A549 (cell line): ENCODE measurements around the gene FAM219A. TPM values are rescaled to one million over a fixed set of nuclear protein-coding genes. Genes with fewer than 3 reads are reported as not detected.

Experiments used
- ATAC-seq, 2 experiments: fragments of 200-7000 bp in 1 of 2; fragments of >200 bp in 1 of 2; cut with Nextera tagmentation in 1 of 2; cut with Tn5 transposase in 1 of 2; 3 replicates each; pipeline versions ENCODE4 v1.8.0 to v1.9.1; 2018 to 2020; ENCODE audit warnings: mild to moderate bottlenecking in 1 of 2, moderate library complexity in 1 of 2
- CTCF ChIA-PET: fragments of 300-600 bp; sonication (Branson Sonifier 250); formaldehyde crosslinking; extraction: SDS; loops from one replicate; lab custom pipeline; 2021; ENCODE audit warnings: antibody characterized with exemption, inconsistent platforms; lab: Yijun Ruan, JAX
- POLR2A ChIA-PET: fragments of 350-600 bp; formaldehyde crosslinking; extraction: SDS; loops from one replicate; lab custom pipeline; 2021; ENCODE audit warnings: antibody characterized with exemption, inconsistent platforms; lab: Yijun Ruan, JAX
- DNase-seq, 2 experiments: peaks; one replicate each; pipeline versions ENCODE4 v3.0.0 to v3.0.0-alpha.2; 2011 to 2016; ENCODE audit warnings: low read depth in 1 of 2, low spot score in 1 of 2
- FAIRE-seq: peaks from 2 replicates; lab custom pipeline; 2011; peaks lifted over from hg19 to GRCh38; lab: Jason Lieb, UNC
- H3K27ac ChIP-seq, 2 experiments: fragments of >200 bp; sonication (Bioruptor Twin); formaldehyde crosslinking; 3 replicates each; pipeline ENCODE4 v1.5.1; 2016 to 2017
- H3K4me1 ChIP-seq: fragments of >200 bp; sonication (Bioruptor Twin); formaldehyde crosslinking; 3 replicates; pipeline ENCODE4 v1.6.1; 2016
- H3K4me2 ChIP-seq: fragments of >200 bp; sonication (Bioruptor Twin); formaldehyde crosslinking; 3 replicates; pipeline ENCODE4 v1.6.1; 2016
- H3K4me3 ChIP-seq: fragments of >200 bp; sonication (Bioruptor Twin); formaldehyde crosslinking; 3 replicates; pipeline ENCODE4 v1.5.1; 2016
- H3K9me3 ChIP-seq: fragments of >200 bp; sonication (Bioruptor Twin); formaldehyde crosslinking; 3 replicates; pipeline ENCODE4 v1.6.1; 2016
- BHLHE40 ChIP-seq: IDR thresholded peaks from 2 replicates; pipeline ENCODE4 v1.6.1; 2012; ENCODE audit warnings: low read depth, low read length, inconsistent platforms
- CBX8 ChIP-seq: fragments of 200-600 bp; sonication (generic); IDR thresholded peaks from 2 replicates; pipeline ENCODE4 v1.6.1; 2016
- CHD2 ChIP-seq: fragments of 150-350 bp; IDR thresholded peaks from 2 replicates; pipeline ENCODE4 v1.6.1; 2014; ENCODE audit warnings: low read length; ENCODE audit not compliant: partially characterized antibody
- CHD4 ChIP-seq: fragments of 200-600 bp; sonication (generic); IDR thresholded peaks from 2 replicates; pipeline ENCODE4 v1.6.1; 2016; ENCODE audit warnings: antibody characterized with exemption, mild to moderate bottlenecking, borderline replicate concordance
- CTCF ChIP-seq: fragments of >200 bp; sonication (Bioruptor Twin); formaldehyde crosslinking; IDR thresholded peaks from 3 replicates; pipeline ENCODE4 v1.5.1; 2016
- EHF ChIP-seq: fragments of 250-450 bp; sonication (Bioruptor Pico); IDR thresholded peaks from 2 replicates; pipeline ENCODE4 v1.5.0; 2020; ENCODE audit warnings: mild to moderate bottlenecking
- EHMT2 ChIP-seq: fragments of 200-600 bp; sonication (generic); IDR thresholded peaks from 2 replicates; pipeline ENCODE4 v1.6.1; 2016; ENCODE audit warnings: antibody characterized with exemption, low read depth, mild to moderate bottlenecking, moderate library complexity
- ELK1 ChIP-seq: fragments of 150-350 bp; IDR thresholded peaks from 2 replicates; pipeline ENCODE4 v1.6.1; 2014; ENCODE audit warnings: low read depth, mild to moderate bottlenecking, low read length
- FOSB ChIP-seq: fragments of 250-450 bp; sonication (Bioruptor Pico); IDR thresholded peaks from 2 replicates; pipeline ENCODE4 v1.5.0; 2020; ENCODE audit warnings: mild to moderate bottlenecking, moderate library complexity
- FOSL2 ChIP-seq, 2 experiments: fragments of 450-650 bp in 1 of 2; fragments of >200 bp in 1 of 2; sonication (Bioruptor Twin) in 1 of 2; formaldehyde crosslinking; IDR thresholded peaks; 2 replicates each; pipeline versions ENCODE4 v1.5.0 to v1.6.1; 2016 to 2020; ENCODE audit warnings: mild to moderate bottlenecking in 1 of 2, moderate library complexity in 1 of 2
- GATA3 ChIP-seq: IDR thresholded peaks from 2 replicates; pipeline ENCODE4 v1.6.1; 2012; ENCODE audit warnings: borderline replicate concordance
- HDAC2 ChIP-seq: fragments of 200-600 bp; sonication (generic); IDR thresholded peaks from 2 replicates; pipeline ENCODE4 v1.6.1; 2016
- HES2 ChIP-seq: fragments of >200 bp; sonication (Bioruptor Twin); formaldehyde crosslinking; IDR thresholded peaks from 2 replicates; pipeline ENCODE4 v1.6.1; 2016
- HOXB13 ChIP-seq: fragments of 250-450 bp; sonication (Bioruptor Pico); IDR thresholded peaks from 2 replicates; pipeline ENCODE4 v1.5.0; 2020; ENCODE audit warnings: low read depth, mild to moderate bottlenecking, moderate library complexity
- JUN ChIP-seq, 2 experiments: fragments of >200 bp; sonication (Bioruptor Twin); formaldehyde crosslinking; IDR thresholded peaks; 2 replicates in 1 of 2; 3 replicates in 1 of 2; pipeline ENCODE4 v1.6.1; 2016 to 2017
- KDM1A ChIP-seq: fragments of 200-600 bp; sonication (generic); IDR thresholded peaks from 2 replicates; pipeline ENCODE4 v1.6.1; 2016; ENCODE audit warnings: low read depth, mild to moderate bottlenecking
- NR3C1 ChIP-seq: fragments of >200 bp; sonication (Bioruptor Twin); formaldehyde crosslinking; IDR thresholded peaks from 3 replicates; pipeline ENCODE4 v1.6.1; 2017
- PBX3 ChIP-seq: IDR thresholded peaks from 2 replicates; pipeline ENCODE4 v1.6.1; 2012
- PHF8 ChIP-seq: fragments of 200-600 bp; sonication (generic); IDR thresholded peaks from 2 replicates; pipeline ENCODE4 v1.6.1; 2016; ENCODE audit warnings: low read depth, mild to moderate bottlenecking, antibody characterized with exemption, moderate library complexity, borderline replicate concordance
- RAD21 ChIP-seq, 2 experiments: fragments of >200 bp in 1 of 2; sonication (Bioruptor Twin) in 1 of 2; formaldehyde crosslinking in 1 of 2; IDR thresholded peaks in 1 of 2; conservative IDR thresholded peaks in 1 of 2; 2 replicates in 1 of 2; 3 replicates in 1 of 2; pipeline ENCODE4 v1.6.1; 2012 to 2018; ENCODE audit warnings: inconsistent platforms in 1 of 2
- RNF2 ChIP-seq: fragments of 200-600 bp; sonication (generic); IDR thresholded peaks from 2 replicates; pipeline ENCODE4 v1.6.1; 2016; ENCODE audit warnings: low read depth, mild to moderate bottlenecking, antibody characterized with exemption, moderate library complexity, borderline replicate concordance
- SMC3 ChIP-seq: fragments of >200 bp; sonication (Bioruptor Twin); formaldehyde crosslinking; IDR thresholded peaks from 3 replicates; pipeline ENCODE4 v1.6.1; 2018; ENCODE audit warnings: inconsistent platforms
- TFCP2L1 ChIP-seq: fragments of 250-450 bp; sonication (Bioruptor Pico); IDR thresholded peaks from 2 replicates; pipeline ENCODE4 v1.5.0; 2021; ENCODE audit warnings: mild to moderate bottlenecking
- TP53 ChIP-seq: fragments of 250-450 bp; sonication (Bioruptor Pico); IDR thresholded peaks from 2 replicates; pipeline ENCODE4 v1.5.0; 2021; ENCODE audit warnings: mild to moderate bottlenecking, moderate library complexity
- WGBS: methylation state at CpG from one replicate; pipeline ENCODE4 v1.1.6; 2017; ENCODE audit errors: missing lambda C conversion rate; 5-methylcytosine and 5-hydroxymethylcytosine counted together
- polyA plus RNA-seq, 4 experiments: library from polyadenylated mRNA; depleted of rRNA in 3 of 4; stranded (reverse); fragments of >200 nt; fragmentation: RNase III in 1 of 4; extraction: RNeasy Plus Mini Kit Qiagen cat#74134 plus additional on column Dnase treatment in 1 of 4; gene quantifications; 2 replicates in 3 of 4; 3 replicates in 1 of 4; pipeline ENCODE4 v1.2.3, GENCODE V29; 2011 to 2017

Gene FAM219A
- polyA plus RNA-seq, 2 of the 4 experiments (the other 2 are of a cell fraction) = 8.1 to 15.3 TPM

- ChIA-PET CTCF (interaction anchor here (0.8 to 4.4 kb wide), 11 partner anchors 26 to 202 kb away, joined by 3 to 65 read pairs (median 34); partner anchors contain the start of gene MYORG), POLR2A (interaction anchor here (0.5 kb wide), 1 partner anchor 367 kb away, joined by 3 read pairs; no protein-coding TSS in a partner anchor)
- Histone ChIP-seq H3K9me3 (no peaks in the 10 kb centered on the region), H3K4me3 (no peak overlapping the region), H3K4me1 (0 out of 3 replicates have a peak, but pooled peaks cover 3% of the 10 kb centered on the region), H3K4me2 (no peak overlapping the region), H3K27ac (no peak overlapping the region)
- ATAC-seq (no peak), FAIRE-seq (no peak), DNase-seq (no peak)
- 86% methylated on average over 7 of the region's 7 CpGs for WGBS
- TF ChIP-seq CHD4 = no peak
- no peak for TF ChIP-seq EHF (CRISPR knock-in tag)
- TF ChIP-seq PHF8 = no peak
- TF ChIP-seq GATA3 = no peak
- TF ChIP-seq RAD21 (conservative IDR thresholded peaks at IDR 0.05 in 1 of 2, IDR thresholded peaks at IDR 0.05 in 1 of 2) = no peak
- no peak for TF ChIP-seq EHMT2
- no peak for TF ChIP-seq ELK1
- no peak for TF ChIP-seq JUN (IDR thresholded peaks at IDR 0.05)
- no peak for TF ChIP-seq TFCP2L1
Measured at GRCh38 chr9:34405719-34406118, 52.7 kb downstream of the FAM219A start.

- CTCF ChIA-PET = interaction anchor here (0.6 to 4.4 kb wide), 74 partner anchors 9 to 231 kb away, joined by 3 to 65 read pairs (median 6); partner anchors contain the start of genes CNTFR, DNAI1, FAM219A and MYORG
- FAIRE-seq (peak; percentile 73), DNase-seq (peak; percentile 66 to 73), ATAC-seq (peak; percentile 72 to 87; a peak in 5 of 6 replicates)
- Histone ChIP-seq H3K27ac (no peak overlapping the region), H3K4me2 (no peak overlapping the region), H3K4me1 (0 out of 3 replicates have a peak, but pooled peaks cover 3% of the 10 kb centered on the region), H3K9me3 (no peaks in the 10 kb centered on the region), H3K4me3 (no peak overlapping the region)
- POLR2A ChIA-PET = interaction anchor here (0.7 kb wide), 1 partner anchor 55 kb away, joined by 3 read pairs; the partner anchor contains the start of genes DNAI1 and FAM219A
- peak; percentile 59 for TF ChIP-seq SMC3
- no peak for TF ChIP-seq GATA3
- no peak for TF ChIP-seq HOXB13
- TF ChIP-seq RAD21 (conservative IDR thresholded peaks at IDR 0.05 in 1 of 2, IDR thresholded peaks at IDR 0.05 in 1 of 2) = peak; percentile 76 to 87
- no peak for TF ChIP-seq KDM1A
- TF ChIP-seq CTCF = peak; percentile 96
- no peak for TF ChIP-seq FOSL2 (IDR thresholded peaks at IDR 0.05)
- peak; percentile 39; the same call in 1 of the 2 replicates for TF ChIP-seq FOSL2 (CRISPR knock-in tag; IDR thresholded peaks at IDR 0.05)
Measured at GRCh38 chr9:34403554-34404380, 54.6 kb downstream of the FAM219A start.

GRCh38 chr9:34400686-34401602 lies 57.4 kb downstream of the FAM219A start:
- H3K4me1 ChIP-seq = 0 out of 3 replicates have a peak, but pooled peaks cover 3% of the 10 kb centered on the region
- 91% methylated on average over 37 of the region's 40 CpGs for WGBS
- ChIA-PET POLR2A (no interaction called here), CTCF (interaction anchor here (0.6 to 1.3 kb wide), 4 partner anchors 9 to 191 kb away, joined by 3 to 6 read pairs (median 4); no protein-coding TSS in a partner anchor)
- no peak for ATAC-seq
- DNase-seq = no peak
- H3K27ac ChIP-seq = no peak overlapping the region
- TF ChIP-seq NR3C1 (no peak), CHD2 (no peak), CBX8 (no peak), FOSB (CRISPR knock-in tag) (no peak), RNF2 (no peak), TP53 (CRISPR knock-in tag) (no peak), EHF (CRISPR knock-in tag) (no peak), BHLHE40 (no peak), PBX3 (no peak), TFCP2L1 (no peak), HOXB13 (no peak), HES2 (no peak), GATA3 (no peak), FOSL2 (IDR thresholded peaks at IDR 0.05) (no peak), FOSL2 (CRISPR knock-in tag; IDR thresholded peaks at IDR 0.05) (no peak), HDAC2 (no peak)
- H3K9me3 ChIP-seq = no peaks in the 10 kb centered on the region
- FAIRE-seq = no peak
- no peak overlapping the region for H3K4me2 ChIP-seq
- H3K4me3 ChIP-seq = no peak overlapping the region
